Measurements from ENCODE around the gene CPTP.

DNA sequence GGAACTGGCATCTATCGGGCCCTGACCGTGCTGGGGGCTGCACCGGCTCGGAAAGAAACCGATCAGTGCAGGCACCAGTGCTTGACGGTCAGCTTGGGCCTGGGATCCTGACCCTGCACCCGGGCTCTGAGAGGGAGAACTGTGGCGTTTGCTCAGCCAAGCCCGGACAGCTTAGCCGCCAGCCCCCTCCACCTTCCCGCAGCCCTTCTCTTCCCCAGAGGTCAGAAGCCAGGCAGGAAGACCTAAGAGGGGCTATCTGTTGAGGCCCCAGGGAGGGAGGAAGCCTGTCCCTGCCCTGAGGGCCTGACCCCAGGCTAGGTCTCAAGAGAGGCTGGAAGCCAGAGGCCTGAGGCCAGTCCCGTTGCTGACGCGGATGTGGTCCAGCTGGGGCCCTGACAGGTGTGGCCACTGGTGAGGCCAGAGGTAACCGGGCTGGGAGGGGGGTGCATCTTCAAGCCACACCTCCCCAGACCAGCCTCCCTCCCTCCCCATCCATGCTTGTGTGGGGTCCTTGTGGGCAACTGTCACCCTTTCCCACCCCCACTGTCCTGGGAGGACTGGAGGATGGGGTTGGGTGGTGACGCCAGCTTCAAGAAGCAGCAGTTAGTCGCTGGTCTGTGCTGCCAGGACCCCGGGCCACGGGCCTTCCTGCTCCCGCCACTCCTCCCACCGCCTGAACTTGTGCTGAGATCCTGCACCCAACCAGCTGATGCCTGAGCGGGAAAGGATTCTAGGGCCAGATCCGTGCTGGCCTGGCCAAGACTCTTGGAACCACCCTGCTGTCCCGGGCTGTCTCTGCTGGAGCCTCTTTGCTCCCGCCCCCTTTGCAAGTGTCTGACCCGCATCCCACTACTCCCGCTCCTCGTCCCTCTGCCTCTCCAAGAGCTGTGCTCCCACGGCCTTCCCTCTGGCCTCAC is 27.2 kb downstream of the CPTP start:
- TF ChIP-seq POLR2A (IDR thresholded peaks at IDR 0.05), result no peak
- TF ChIP-seq, protein P1, sequence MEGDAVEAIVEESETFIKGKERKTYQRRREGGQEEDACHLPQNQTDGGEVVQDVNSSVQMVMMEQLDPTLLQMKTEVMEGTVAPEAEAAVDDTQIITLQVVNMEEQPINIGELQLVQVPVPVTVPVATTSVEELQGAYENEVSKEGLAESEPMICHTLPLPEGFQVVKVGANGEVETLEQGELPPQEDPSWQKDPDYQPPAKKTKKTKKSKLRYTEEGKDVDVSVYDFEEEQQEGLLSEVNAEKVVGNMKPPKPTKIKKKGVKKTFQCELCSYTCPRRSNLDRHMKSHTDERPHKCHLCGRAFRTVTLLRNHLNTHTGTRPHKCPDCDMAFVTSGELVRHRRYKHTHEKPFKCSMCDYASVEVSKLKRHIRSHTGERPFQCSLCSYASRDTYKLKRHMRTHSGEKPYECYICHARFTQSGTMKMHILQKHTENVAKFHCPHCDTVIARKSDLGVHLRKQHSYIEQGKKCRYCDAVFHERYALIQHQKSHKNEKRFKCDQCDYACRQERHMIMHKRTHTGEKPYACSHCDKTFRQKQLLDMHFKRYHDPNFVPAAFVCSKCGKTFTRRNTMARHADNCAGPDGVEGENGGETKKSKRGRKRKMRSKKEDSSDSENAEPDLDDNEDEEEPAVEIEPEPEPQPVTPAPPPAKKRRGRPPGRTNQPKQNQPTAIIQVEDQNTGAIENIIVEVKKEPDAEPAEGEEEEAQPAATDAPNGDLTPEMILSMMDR (IDR thresholded peaks at IDR 0.05), result no peak
